Common myeloid progenitor, CD34-positive (primary cell): ENCODE data around the gene ASCL3.
"Not testable (repeated sequence)": the region's sequence is repeated elsewhere in the genome, so short reads cannot be mapped to it uniquely, and the experiment has no call there.

ENCODE experiments used
- CTCF ChIA-PET: fragments of 350-600 bp; sonication (Branson Sonifier 250); formaldehyde crosslinking; loops from one replicate; lab custom pipeline; 2021; ENCODE audit warnings: antibody characterized with exemption; lab: Charles Lee
- POLR2A ChIA-PET: fragments of 350-600 bp; sonication (Branson Sonifier 250); formaldehyde crosslinking; loops from one replicate; lab custom pipeline; 2021; ENCODE audit warnings: antibody characterized with exemption; lab: Charles Lee
- DNase-seq, 3 donors: peaks; one replicate each; pipeline versions ENCODE4 v3.0.0 to v3.0.0-alpha.2; 2013
- H3K27ac ChIP-seq, 2 experiments: 1 replicate in 1 of 2; 2 replicates in 1 of 2; pipeline ENCODE4 v1.7.0; 2013; ENCODE audit warnings: inconsistent platforms in 2 of 2, low read length in 2 of 2, mild to moderate bottlenecking in 2 of 2, low read depth in 1 of 2, moderate library complexity in 1 of 2; ENCODE audit not compliant: severe bottlenecking in 2 of 2, insufficient read depth in 1 of 2, poor library complexity in 1 of 2
- H3K27me3 ChIP-seq, 5 experiments: replicated peaks in 2 of 5; 1 replicate in 3 of 5; 2 replicates in 2 of 5; pipeline versions ENCODE4 v1.6.1 to v1.7.0; 2013; ENCODE audit warnings: low read length in 4 of 5, mild to moderate bottlenecking in 2 of 5, moderate library complexity in 2 of 5, inconsistent platforms in 1 of 5; ENCODE audit not compliant: insufficient read depth in 5 of 5, control insufficient read depth in 4 of 5
- H3K36me3 ChIP-seq, 4 experiments: 1 replicate in 2 of 4; 2 replicates in 2 of 4; pipeline versions ENCODE4 v1.6.1 to v1.7.0; 2013; ENCODE audit warnings: low read length in 3 of 4, control low read depth in 1 of 4, mild to moderate bottlenecking in 1 of 4; ENCODE audit not compliant: control insufficient read depth in 4 of 4, insufficient read depth in 4 of 4
- H3K4me1 ChIP-seq, 4 experiments: 1 replicate in 3 of 4; 2 replicates in 1 of 4; pipeline versions ENCODE4 v1.6.1 to v1.7.1; 2013; ENCODE audit warnings: low read length in 3 of 4, mild to moderate bottlenecking in 3 of 4, control low read depth in 1 of 4, inconsistent platforms in 1 of 4, moderate library complexity in 1 of 4; ENCODE audit not compliant: control insufficient read depth in 4 of 4, insufficient read depth in 4 of 4; ENCODE audit errors: control extremely low read depth in 1 of 4
- H3K4me3 ChIP-seq, 7 experiments: 1 replicate in 4 of 7; 2 replicates in 3 of 7; pipeline versions ENCODE4 v1.5.1 to v1.7.0; 2013; ENCODE audit warnings: mild to moderate bottlenecking in 7 of 7, low read length in 6 of 7, moderate library complexity in 6 of 7, inconsistent platforms in 2 of 7, low read depth in 2 of 7, control low read depth in 1 of 7; ENCODE audit not compliant: insufficient read depth in 4 of 7, control insufficient read depth in 1 of 7; ENCODE audit errors: extremely low read depth in 1 of 7
- H3K9me3 ChIP-seq, 5 experiments: 1 replicate in 4 of 5; 2 replicates in 1 of 5; pipeline versions ENCODE4 v1.6.1 to v1.7.1; 2013; ENCODE audit warnings: low read length in 4 of 5, mild to moderate bottlenecking in 2 of 5, inconsistent platforms in 1 of 5, low read depth in 1 of 5, moderate library complexity in 1 of 5; ENCODE audit not compliant: control insufficient read depth in 4 of 5, insufficient read depth in 2 of 5; ENCODE audit errors: control extremely low read depth in 1 of 5
- WGBS: methylation state at CpG from one replicate; pipeline ENCODE4 v1.1.5; 2013; ENCODE audit not compliant: insufficient coverage; 5-methylcytosine and 5-hydroxymethylcytosine counted together

ASCL3 gene

GRCh38 chr11:8899119-8899753, 43.6 kb downstream of the ASCL3 start:
- Histone ChIP-seq H3K9me3 (peaks cover 2 to 19% (median 8%) of the 10 kb centered on the region in 5 experiments), H3K27ac (no peak overlapping the region), H3K36me3 (no peaks in the 10 kb centered on the region), H3K27me3 (no peaks in the 10 kb centered on the region), H3K4me3 (no peak overlapping the region), H3K4me1 (no peaks in the 10 kb centered on the region)
- ChIA-PET POLR2A (no interaction called here), CTCF (no interaction called here)
- DNase-seq: no peak

- H3K27ac ChIP-seq, H3K9me3 ChIP-seq, H3K36me3 ChIP-seq, H3K27me3 ChIP-seq, DNase-seq, H3K4me1 ChIP-seq, CTCF ChIA-PET, POLR2A ChIA-PET, H3K4me3 ChIP-seq: not testable (repeated sequence)
- no CpG with 5 or more reads among the region's 2 CpGs for WGBS
Measured at GRCh38 chr11:8891185-8891584, 51.6 kb downstream of the ASCL3 start.
